Skeletal muscle tissue (tissue), 4 donors: ENCODE results near the gene ABCC2. TPM values are rescaled to one million over a fixed set of nuclear protein-coding genes. Genes with fewer than 3 reads are reported as not detected.

Experiments
- H3K27ac ChIP-seq: one replicate; pipeline ENCODE4 v1.7.0; 2013; ENCODE audit warnings: mild to moderate bottlenecking, low read depth, low read length, inconsistent platforms
- H3K27me3 ChIP-seq, 3 donors: one replicate each; pipeline ENCODE4 v1.7.0; 2013; ENCODE audit warnings: low read length in 3 of 3; ENCODE audit not compliant: control insufficient read depth in 3 of 3, insufficient read depth in 3 of 3
- H3K36me3 ChIP-seq, 3 donors: one replicate each; pipeline ENCODE4 v1.7.0; 2013; ENCODE audit warnings: low read length in 3 of 3; ENCODE audit not compliant: control insufficient read depth in 3 of 3, insufficient read depth in 3 of 3
- H3K4me1 ChIP-seq, 3 donors: one replicate each; pipeline ENCODE4 v1.7.0; 2013; ENCODE audit warnings: low read length in 3 of 3, mild to moderate bottlenecking in 3 of 3; ENCODE audit not compliant: control insufficient read depth in 3 of 3, insufficient read depth in 3 of 3
- H3K4me3 ChIP-seq, 3 donors: one replicate each; pipeline ENCODE4 v1.7.0; 2013; ENCODE audit warnings: low read length in 3 of 3
- H3K9ac ChIP-seq, 3 donors: one replicate each; pipeline ENCODE4 v1.7.0; 2013; ENCODE audit warnings: low read length in 3 of 3, mild to moderate bottlenecking in 3 of 3, moderate library complexity in 2 of 3, low read depth in 1 of 3
- H3K9me3 ChIP-seq, 3 donors: one replicate each; pipeline ENCODE4 v1.7.0; 2013; ENCODE audit warnings: low read length in 3 of 3; ENCODE audit not compliant: control insufficient read depth in 3 of 3
- total RNA-seq: library from RNA; depleted of rRNA; stranded (reverse); fragments of >200 nt; gene quantifications from one replicate; pipeline ENCODE4 v1.2.3, GENCODE V29; 2014
- donor health status: Osteomylitis.

ABCC2 gene
- total RNA-seq, 1 donor from 2014 or later: 1.6 TPM

- no peaks in the 10 kb centered on the region for H3K9me3 ChIP-seq
- H3K27ac ChIP-seq: peak overlapping the region; percentile 89
- peaks cover 39 to 55% (median 52%) of the 10 kb centered on the region in 3 donors for H3K36me3 ChIP-seq
- peaks cover 20 to 34% (median 23%) of the 10 kb centered on the region in 3 donors for H3K4me1 ChIP-seq
- H3K4me3 ChIP-seq: peak overlapping the region; percentile 8 to 43 (median 36)
- no peaks in the 10 kb centered on the region for H3K27me3 ChIP-seq
- peak overlapping the region; percentile 38 to 70 (median 62) for H3K9ac ChIP-seq
Observed at GRCh38 chr10:99748823-99749451, 33.5 kb upstream of the ABCC2 start.

- no peak overlapping the region for H3K27ac ChIP-seq
Observed at GRCh38 chr10:99750641-99751040, 31.8 kb upstream of the ABCC2 start.

GRCh38 chr10:99754670-99755069, 27.8 kb upstream of the ABCC2 start:
- Histone ChIP-seq H3K27me3 (no peaks in the 10 kb centered on the region), H3K36me3 (peaks cover 50 to 77% (median 68%) of the 10 kb centered on the region in 3 donors), H3K9ac (no peak overlapping the region), H3K9me3 (no peaks in the 10 kb centered on the region), H3K4me1 (no peaks in the 10 kb centered on the region), H3K4me3 (no peak overlapping the region), H3K27ac (no peak overlapping the region)

More at GRCh38 chr10:99750641-99751040, 31.8 kb upstream of the ABCC2 start:
- no peaks in the 10 kb centered on the region for H3K9me3 ChIP-seq
- peaks cover 15 to 24% (median 16%) of the 10 kb centered on the region in 3 donors for H3K4me1 ChIP-seq
- no peaks in the 10 kb centered on the region for H3K27me3 ChIP-seq
- no peak overlapping the region for H3K9ac ChIP-seq
- peaks cover 48 to 65% (median 52%) of the 10 kb centered on the region in 3 donors for H3K36me3 ChIP-seq
- H3K4me3 ChIP-seq: no peak overlapping the region

GRCh38 chr10:99756159-99756558, 26.3 kb upstream of the ABCC2 start:
- H3K9ac ChIP-seq: no peak overlapping the region
- no peak overlapping the region for H3K27ac ChIP-seq
- H3K4me3 ChIP-seq: no peak overlapping the region
- H3K4me1 ChIP-seq: no peaks in the 10 kb centered on the region
- peaks cover 50 to 83% (median 66%) of the 10 kb centered on the region in 3 donors for H3K36me3 ChIP-seq
- no peaks in the 10 kb centered on the region for H3K27me3 ChIP-seq
- H3K9me3 ChIP-seq: no peaks in the 10 kb centered on the region

GRCh38 chr10:99758211-99758891, 24.1 kb upstream of the ABCC2 start:
- no peaks in the 10 kb centered on the region for H3K27me3 ChIP-seq
- no peak overlapping the region for H3K4me3 ChIP-seq
- H3K9ac ChIP-seq: no peak overlapping the region
- no peaks in the 10 kb centered on the region for H3K9me3 ChIP-seq
- no peak overlapping the region for H3K27ac ChIP-seq
- H3K36me3 ChIP-seq: peaks cover 34 to 65% (median 55%) of the 10 kb centered on the region in 3 donors
- H3K4me1 ChIP-seq: no peaks in the 10 kb centered on the region

GRCh38 chr10:99760321-99760720, 22.1 kb upstream of the ABCC2 start:
- Histone ChIP-seq H3K4me3 (no peak overlapping the region), H3K27ac (no peak overlapping the region), H3K9ac (no peak overlapping the region), H3K4me1 (no peaks in the 10 kb centered on the region), H3K9me3 (no peaks in the 10 kb centered on the region), H3K36me3 (peaks cover 25 to 50% (median 41%) of the 10 kb centered on the region in 3 donors), H3K27me3 (no peaks in the 10 kb centered on the region)

GRCh38 chr10:99761365-99761764, 21.1 kb upstream of the ABCC2 start:
- H3K27me3 ChIP-seq: no peaks in the 10 kb centered on the region
- peaks cover 18 to 40% (median 31%) of the 10 kb centered on the region in 3 donors for H3K36me3 ChIP-seq
- no peak overlapping the region for H3K27ac ChIP-seq

GRCh38 chr10:99765672-99766301, 16.7 kb upstream of the ABCC2 start:
- no peaks in the 10 kb centered on the region for H3K27me3 ChIP-seq
- H3K4me3 ChIP-seq: no peak overlapping the region
- no peaks in the 10 kb centered on the region for H3K9me3 ChIP-seq
- H3K4me1 ChIP-seq: peaks cover 0 to 7% (median 6%) of the 10 kb centered on the region in 3 donors
- H3K9ac ChIP-seq: no peak overlapping the region
- H3K36me3 ChIP-seq: peaks cover 0 to under 1% (median 0%) of the 10 kb centered on the region in 3 donors
- no peak overlapping the region for H3K27ac ChIP-seq

More at GRCh38 chr10:99761365-99761764, 21.1 kb upstream of the ABCC2 start:
- Histone ChIP-seq H3K9me3 (no peaks in the 10 kb centered on the region), H3K9ac (no peak overlapping the region), H3K4me1 (no peaks in the 10 kb centered on the region), H3K4me3 (no peak overlapping the region)

GRCh38 chr10:99766302-99766681, 16.1 kb upstream of the ABCC2 start:
- H3K9ac ChIP-seq: no peak overlapping the region
- peaks cover 0 to 7% (median 6%) of the 10 kb centered on the region in 3 donors for H3K4me1 ChIP-seq
- H3K36me3 ChIP-seq: no peaks in the 10 kb centered on the region
- no peak overlapping the region for H3K27ac ChIP-seq
- H3K4me3 ChIP-seq: no peak overlapping the region
- H3K27me3 ChIP-seq: no peaks in the 10 kb centered on the region
- H3K9me3 ChIP-seq: no peaks in the 10 kb centered on the region

- no peak overlapping the region for H3K27ac ChIP-seq
- no peaks in the 10 kb centered on the region for H3K36me3 ChIP-seq
- no peaks in the 10 kb centered on the region for H3K27me3 ChIP-seq
- H3K9ac ChIP-seq: no peak overlapping the region
- no peaks in the 10 kb centered on the region for H3K9me3 ChIP-seq
- peaks cover 0 to 7% (median 6%) of the 10 kb centered on the region in 3 donors for H3K4me1 ChIP-seq
- H3K4me3 ChIP-seq: no peak overlapping the region
Observed at GRCh38 chr10:99767901-99768300, 14.5 kb upstream of the ABCC2 start.
